Smooth muscle cell (in vitro differentiated cells): ENCODE results near the gene PTCH1. TPM values are rescaled to one million over a fixed set of nuclear protein-coding genes. Genes with fewer than 3 reads are reported as not detected.

Experiments used
- DNase-seq: peaks from one replicate; lab custom pipeline; 2025; ENCODE audit not compliant: unreplicated experiment; lab: John Stamatoyannopoulos, UW
- H2AFZ ChIP-seq: fragments of 200-600 bp; sonication (generic); 2 replicates; pipeline ENCODE4 v1.6.0; 2016; ENCODE audit warnings: antibody characterized with exemption, low read depth, mild to moderate bottlenecking
- H3F3A ChIP-seq: fragments of 200-600 bp; sonication (generic); 2 replicates; pipeline ENCODE4 v1.6.0; 2017; ENCODE audit warnings: antibody characterized with exemption, low read depth
- H3K27ac ChIP-seq: fragments of 200-600 bp; sonication (generic); 2 replicates; pipeline ENCODE4 v1.5.1; 2016; ENCODE audit warnings: low read depth, mild to moderate bottlenecking
- H3K27me3 ChIP-seq: fragments of 200-600 bp; sonication (generic); 2 replicates; pipeline ENCODE4 v1.6.1; 2016; ENCODE audit warnings: low read depth, mild to moderate bottlenecking
- H3K36me3 ChIP-seq: fragments of 200-600 bp; sonication (generic); 2 replicates; pipeline ENCODE4 v1.5.1; 2016; ENCODE audit warnings: low read depth
- H3K4me1 ChIP-seq: fragments of 200-600 bp; sonication (generic); 2 replicates; pipeline ENCODE4 v1.5.1; 2016; ENCODE audit warnings: low read depth
- H3K4me2 ChIP-seq: fragments of 200-600 bp; sonication (generic); 2 replicates; pipeline ENCODE4 v1.6.0; 2016; ENCODE audit warnings: mild to moderate bottlenecking
- H3K4me3 ChIP-seq: fragments of 200-600 bp; sonication (generic); 2 replicates; pipeline ENCODE4 v1.5.1; 2016; ENCODE audit warnings: mild to moderate bottlenecking
- H3K79me2 ChIP-seq: fragments of 200-600 bp; sonication (generic); 2 replicates; pipeline ENCODE4 v1.6.0; 2016; ENCODE audit warnings: low read depth, mild to moderate bottlenecking
- H3K9ac ChIP-seq: fragments of 200-600 bp; sonication (generic); 2 replicates; pipeline ENCODE4 v1.6.0; 2016; ENCODE audit warnings: low read depth
- H3K9me3 ChIP-seq: fragments of 200-600 bp; sonication (generic); replicated peaks from 2 replicates; pipeline ENCODE4 v1.5.1; 2016; ENCODE audit warnings: low read depth
- H4K20me1 ChIP-seq: fragments of 200-600 bp; sonication (generic); 2 replicates; pipeline ENCODE4 v1.6.0; 2016; ENCODE audit warnings: low read depth
- WGBS: methylation state at CpG from one replicate; pipeline ENCODE4 v1.1.7; 2016; ENCODE audit warnings: low lambda C conversion rate; 5-methylcytosine and 5-hydroxymethylcytosine counted together
- polyA plus RNA-seq: library from polyadenylated mRNA; unstranded; fragments of >200 nt; fragmentation: Nextera tagmentation; extraction: Ambion mirVana; gene quantifications from 2 replicates; pipeline ENCODE4 v1.2.1, GENCODE V29; 2016
- total RNA-seq: library from RNA; depleted of rRNA; stranded (reverse); fragments of >200 nt; gene quantifications from 2 replicates; pipeline ENCODE4 v1.2.3, GENCODE V29; 2014
- TF ChIP-seq, protein P1 (sequence below): fragments of 200-600 bp; sonication (generic); IDR thresholded peaks from 2 replicates; pipeline ENCODE4 v1.5.1; 2017; ENCODE audit warnings: borderline replicate concordance, mild to moderate bottlenecking, antibody characterized with exemption; ENCODE audit not compliant: insufficient read depth, poor library complexity, severe bottlenecking

PTCH1 gene
- total and polyA plus RNA-seq, 2 experiments from 2014 or later = 5.8 to 6.3 TPM

DNA sequence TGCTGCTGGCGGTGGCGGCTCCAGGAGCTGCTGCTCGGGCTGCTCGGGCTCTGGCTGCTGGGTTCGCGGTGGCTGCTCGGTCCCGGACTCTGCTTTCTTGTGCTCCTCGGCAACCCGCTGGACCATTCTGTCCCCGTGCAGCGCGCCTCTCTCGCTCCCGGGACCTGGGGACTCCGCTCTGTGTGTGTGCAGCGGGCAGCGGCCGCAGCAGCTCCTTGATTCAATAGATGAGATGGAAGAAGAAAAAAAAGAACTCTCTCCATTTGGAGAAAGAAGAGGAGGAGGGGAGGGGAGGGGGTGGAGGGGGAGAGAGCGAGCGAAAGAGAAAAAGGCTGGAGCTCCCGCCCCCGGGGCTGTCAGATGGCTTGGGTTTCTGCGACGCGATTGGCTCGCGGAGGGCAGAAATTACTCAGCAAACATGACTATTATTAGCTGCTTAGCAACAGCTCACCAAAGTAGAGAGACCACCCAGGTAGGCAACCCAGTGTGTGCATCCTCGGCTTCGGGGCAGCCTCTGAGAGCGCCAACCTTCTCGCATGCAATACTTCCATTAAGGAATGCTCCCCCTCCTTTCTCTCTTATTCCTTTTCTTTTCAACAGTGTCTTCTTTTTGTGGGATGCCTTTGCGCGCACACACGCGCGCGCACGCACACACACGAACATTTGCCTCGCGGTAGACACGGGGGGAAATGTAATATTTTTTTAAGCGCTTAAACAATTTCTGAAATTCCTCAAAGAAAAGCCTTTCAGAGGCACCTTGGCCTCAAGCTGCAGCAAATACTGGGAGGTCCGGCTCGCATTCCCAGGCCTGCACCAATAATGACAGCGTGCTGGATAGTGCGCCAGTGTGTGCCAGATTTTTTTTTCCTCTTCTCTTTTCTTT lies 7.6 kb downstream of the PTCH1 start:
- H2AFZ ChIP-seq = peak overlapping the region; percentile 93
- peaks cover 6% of the 10 kb centered on the region for H3K27me3 ChIP-seq
- H3K9me3 ChIP-seq = no peaks in the 10 kb centered on the region
- peaks cover 19% of the 10 kb centered on the region for H4K20me1 ChIP-seq
- H3K4me1 ChIP-seq = peaks cover 26% of the 10 kb centered on the region
- H3K79me2 ChIP-seq = no peaks in the 10 kb centered on the region
- peak; percentile 62 for DNase-seq
- TF ChIP-seq, protein P1, sequence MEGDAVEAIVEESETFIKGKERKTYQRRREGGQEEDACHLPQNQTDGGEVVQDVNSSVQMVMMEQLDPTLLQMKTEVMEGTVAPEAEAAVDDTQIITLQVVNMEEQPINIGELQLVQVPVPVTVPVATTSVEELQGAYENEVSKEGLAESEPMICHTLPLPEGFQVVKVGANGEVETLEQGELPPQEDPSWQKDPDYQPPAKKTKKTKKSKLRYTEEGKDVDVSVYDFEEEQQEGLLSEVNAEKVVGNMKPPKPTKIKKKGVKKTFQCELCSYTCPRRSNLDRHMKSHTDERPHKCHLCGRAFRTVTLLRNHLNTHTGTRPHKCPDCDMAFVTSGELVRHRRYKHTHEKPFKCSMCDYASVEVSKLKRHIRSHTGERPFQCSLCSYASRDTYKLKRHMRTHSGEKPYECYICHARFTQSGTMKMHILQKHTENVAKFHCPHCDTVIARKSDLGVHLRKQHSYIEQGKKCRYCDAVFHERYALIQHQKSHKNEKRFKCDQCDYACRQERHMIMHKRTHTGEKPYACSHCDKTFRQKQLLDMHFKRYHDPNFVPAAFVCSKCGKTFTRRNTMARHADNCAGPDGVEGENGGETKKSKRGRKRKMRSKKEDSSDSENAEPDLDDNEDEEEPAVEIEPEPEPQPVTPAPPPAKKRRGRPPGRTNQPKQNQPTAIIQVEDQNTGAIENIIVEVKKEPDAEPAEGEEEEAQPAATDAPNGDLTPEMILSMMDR = no peak
- WGBS = 1% methylated on average over 47 of the region's 48 CpGs
- H3K36me3 ChIP-seq = no peaks in the 10 kb centered on the region
- peak overlapping the region; percentile 86 for H3K27ac ChIP-seq
- H3K4me2 ChIP-seq = peak overlapping the region; percentile 96
- peak overlapping the region; percentile 90 for H3K4me3 ChIP-seq
- peak overlapping the region; percentile 84 for H3K9ac ChIP-seq
- H3F3A ChIP-seq = peaks cover 29% of the 10 kb centered on the region

DNA sequence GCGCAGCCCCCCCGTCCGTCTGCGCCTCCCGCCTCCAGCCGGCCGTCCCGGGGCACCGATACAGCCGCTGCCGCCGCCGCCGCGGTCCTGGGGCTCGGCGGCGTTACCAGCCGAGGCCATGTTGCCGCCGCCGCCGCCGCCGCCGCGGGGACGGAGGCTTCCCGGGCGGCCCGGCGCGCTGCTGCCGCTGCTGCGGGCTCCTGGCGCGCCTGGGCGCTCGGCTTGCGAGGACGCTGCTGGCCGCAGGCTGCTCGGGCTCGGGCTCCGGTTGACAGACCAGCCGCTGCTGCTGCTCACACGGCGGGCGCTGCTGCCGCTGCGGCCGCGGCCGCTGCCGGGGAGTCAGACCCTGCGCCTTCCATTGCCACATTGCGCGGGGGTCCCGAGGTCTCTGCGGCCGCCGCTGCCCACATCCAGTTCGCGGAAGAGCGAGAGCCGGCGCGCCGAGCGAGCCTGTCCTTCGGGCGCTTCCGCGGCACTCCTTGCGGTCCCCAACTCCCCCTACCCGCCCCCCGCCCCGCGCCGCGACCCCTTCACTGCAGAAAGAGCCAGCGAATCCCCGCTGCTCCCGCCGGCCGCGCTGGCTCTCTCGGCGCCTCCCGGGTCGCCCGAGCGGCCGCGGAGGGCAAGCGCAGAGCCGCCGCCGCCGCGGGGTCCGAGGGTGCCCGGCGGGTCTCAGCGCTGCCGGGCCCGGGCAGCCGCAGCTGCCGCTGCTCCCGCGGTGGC lies 8.4 kb downstream of the PTCH1 start:
- peaks cover 23% of the 10 kb centered on the region for H3K4me1 ChIP-seq
- under 1% methylated on average over 57 of the region's 111 CpGs for WGBS
- peaks cover 1% of the 10 kb centered on the region for H3K79me2 ChIP-seq
- peak overlapping the region; percentile 96 for H3K4me2 ChIP-seq
- peaks cover 27% of the 10 kb centered on the region for H3F3A ChIP-seq
- peaks cover 24% of the 10 kb centered on the region for H4K20me1 ChIP-seq
- peak overlapping the region; percentile 42 for H3K9ac ChIP-seq
- H3K36me3 ChIP-seq = no peaks in the 10 kb centered on the region
- H2AFZ ChIP-seq = peak overlapping the region; percentile 65
- H3K4me3 ChIP-seq = peak overlapping the region; percentile 90
- TF ChIP-seq, protein P1 = no peak
- DNase-seq = no peak
- peaks cover 6% of the 10 kb centered on the region for H3K27me3 ChIP-seq
- no peaks in the 10 kb centered on the region for H3K9me3 ChIP-seq
- H3K27ac ChIP-seq = peak overlapping the region; percentile 86

DNA sequence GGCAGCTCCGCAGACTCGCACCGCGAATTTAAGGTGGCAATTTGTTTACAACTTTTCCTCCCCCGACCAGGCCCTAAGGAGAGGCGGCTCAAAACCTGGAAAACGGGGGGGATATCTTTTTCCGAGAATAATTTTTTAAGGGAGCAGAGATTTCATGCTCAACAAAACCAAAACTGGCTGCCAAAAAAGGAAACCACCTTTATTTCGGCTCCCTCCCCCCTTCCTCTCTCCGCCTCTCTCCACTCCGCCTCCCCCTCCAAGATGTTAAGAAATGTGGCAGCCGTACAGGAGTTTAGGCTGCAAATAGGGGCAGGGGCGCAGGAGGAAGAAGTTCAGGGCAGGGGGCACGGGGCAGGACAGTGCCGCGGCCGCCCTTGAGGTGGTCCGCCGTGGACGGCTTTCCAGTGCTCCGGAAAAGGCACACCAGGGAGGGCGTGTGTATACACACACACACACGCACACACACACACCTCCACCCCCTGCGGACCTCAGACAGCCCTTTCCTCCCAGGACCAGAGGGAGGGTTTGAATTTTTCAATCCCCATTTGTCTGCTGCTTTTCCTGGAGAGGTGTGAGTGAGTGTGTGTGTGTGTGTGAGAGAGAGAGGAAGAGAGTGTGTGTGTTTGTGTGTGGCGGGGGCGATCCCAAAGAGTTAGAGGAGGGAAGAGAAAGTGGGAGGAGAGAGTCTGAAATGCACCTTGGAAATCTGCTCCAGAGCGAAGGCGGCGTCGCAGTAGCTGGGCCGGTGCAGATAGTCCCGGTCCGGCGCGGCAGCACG lies 9.1 kb downstream of the PTCH1 start:
- Histone ChIP-seq H3K79me2 (peaks cover 9% of the 10 kb centered on the region), H3K9me3 (no peaks in the 10 kb centered on the region), H2AFZ (peak overlapping the region; percentile 95), H3K4me1 (peaks cover 16% of the 10 kb centered on the region), H3K9ac (peak overlapping the region; percentile 75), H4K20me1 (peaks cover 30% of the 10 kb centered on the region), H3K4me3 (peak overlapping the region; percentile 90), H3K27me3 (no peaks in the 10 kb centered on the region), H3F3A (peaks cover 27% of the 10 kb centered on the region), H3K27ac (peak overlapping the region; percentile 72), H3K36me3 (no peaks in the 10 kb centered on the region), H3K4me2 (peak overlapping the region; percentile 96)
- WGBS = 2% methylated on average over 28 of the region's 36 CpGs
- TF ChIP-seq, protein P1 = no peak
- DNase-seq = no peak
